Measurements from ENCODE around the gene LOXL1. TPM values are rescaled to one million over a fixed set of nuclear protein-coding genes. Genes with fewer than 3 reads are reported as not detected.

Gene LOXL1
- total and polyA plus RNA-seq, 10 of the 15 experiments (the other 5 are each of a cell fraction or from before 2014, with no cell fraction given): 0.07 to 0.15 TPM; not detected in 8

DNA sequence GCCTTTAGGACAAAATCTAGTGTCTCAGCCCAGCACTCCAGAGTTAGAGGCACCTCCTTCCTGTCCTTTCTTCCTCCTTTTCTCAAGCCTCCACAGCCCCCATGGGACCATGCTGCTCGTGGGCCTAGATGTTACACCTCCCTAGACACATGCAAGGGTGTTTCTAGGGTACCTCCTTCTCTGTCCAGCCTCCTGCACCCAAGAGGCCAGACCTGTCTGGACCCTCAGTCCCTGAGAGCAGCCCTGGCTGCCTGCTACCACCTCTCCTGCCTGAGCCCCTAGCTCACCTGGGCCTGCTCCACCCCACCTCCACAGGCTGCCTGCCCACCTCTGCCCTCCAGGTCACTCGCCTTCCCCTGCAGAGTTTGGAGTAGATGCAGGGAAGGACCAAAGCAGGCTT is 5.2 kb downstream of the LOXL1 start:
- FAIRE-seq (no peak), ATAC-seq (no peak), DNase-seq (ENCODE audit: low read depth, low spot score) (no peak)
- WGBS (ENCODE audit: insufficient coverage, insufficient replicate concordance, low lambda C conversion rate, missing lambda C conversion rate): 0% methylated on average over 2 of the region's 2 CpGs
- Histone ChIP-seq H3K4me3 (no peak overlapping the region), H3K4me1 (ENCODE audit: control insufficient read depth, insufficient read depth, low read length) (no peaks in the 10 kb centered on the region), H3K79me2 (ENCODE audit: control insufficient read depth, insufficient read depth, low read length) (no peaks in the 10 kb centered on the region), H2AFZ (ENCODE audit: control insufficient read depth, low read depth, low read length) (no peak overlapping the region), H3K27ac (ENCODE audit: control insufficient read depth, insufficient read depth) (no peak overlapping the region), H3K9me3 (replicated peaks; ENCODE audit: control insufficient read depth, insufficient read depth, low read length) (no peaks in the 10 kb centered on the region), H3K27me3 (replicated peaks in 1 of 2; ENCODE audit: control insufficient read depth in 2 of 2, insufficient read depth in 2 of 2, low read length in 1 of 2) (peaks cover 9 to 18% of the 10 kb centered on the region in 2 experiments), H3K4me2 (ENCODE audit: control insufficient read depth, insufficient read depth) (no peak overlapping the region), H3K9ac (ENCODE audit: control insufficient read depth, insufficient read depth, low read length) (no peak overlapping the region), H3K36me3 (ENCODE audit: control insufficient read depth in 2 of 2, insufficient read depth in 2 of 2, low read length in 1 of 2) (no peaks in the 10 kb centered on the region), H4K20me1 (ENCODE audit: control insufficient read depth, insufficient read depth) (no peaks in the 10 kb centered on the region)
- in situ Hi-C loops (cut with MboI): no loop called here
- BruUV-seq (replicated peaks): no TSS peak
- CTCF ChIA-PET: no interaction called here
- POLR2A ChIA-PET: interaction anchor here (0.6 kb wide), 1 partner anchor 74 kb away, joined by 3 read pairs; no protein-coding TSS in a partner anchor
- SMC1A ChIA-PET (ENCODE audit: uncharacterized antibody, unreplicated experiment): no interaction called here
- RAD21 ChIA-PET (ENCODE audit: unreplicated experiment): no interaction called here
- TF ChIP-seq MTA3 (IDR thresholded peaks at IDR 0.05; ENCODE audit: borderline replicate concordance, low read length): no peak
- TF ChIP-seq MTA2 (IDR thresholded peaks at IDR 0.05; ENCODE audit: low read depth): no peak
- TF ChIP-seq, protein P1, sequence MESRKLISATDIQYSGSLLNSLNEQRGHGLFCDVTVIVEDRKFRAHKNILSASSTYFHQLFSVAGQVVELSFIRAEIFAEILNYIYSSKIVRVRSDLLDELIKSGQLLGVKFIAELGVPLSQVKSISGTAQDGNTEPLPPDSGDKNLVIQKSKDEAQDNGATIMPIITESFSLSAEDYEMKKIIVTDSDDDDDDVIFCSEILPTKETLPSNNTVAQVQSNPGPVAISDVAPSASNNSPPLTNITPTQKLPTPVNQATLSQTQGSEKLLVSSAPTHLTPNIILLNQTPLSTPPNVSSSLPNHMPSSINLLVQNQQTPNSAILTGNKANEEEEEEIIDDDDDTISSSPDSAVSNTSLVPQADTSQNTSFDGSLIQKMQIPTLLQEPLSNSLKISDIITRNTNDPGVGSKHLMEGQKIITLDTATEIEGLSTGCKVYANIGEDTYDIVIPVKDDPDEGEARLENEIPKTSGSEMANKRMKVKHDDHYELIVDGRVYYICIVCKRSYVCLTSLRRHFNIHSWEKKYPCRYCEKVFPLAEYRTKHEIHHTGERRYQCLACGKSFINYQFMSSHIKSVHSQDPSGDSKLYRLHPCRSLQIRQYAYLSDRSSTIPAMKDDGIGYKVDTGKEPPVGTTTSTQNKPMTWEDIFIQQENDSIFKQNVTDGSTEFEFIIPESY (IDR thresholded peaks at IDR 0.05): no peak
- TF ChIP-seq SIN3A (IDR thresholded peaks at IDR 0.05; ENCODE audit: low read depth, low read length): no peak
- TF ChIP-seq RELA (IDR thresholded peaks at IDR 0.05; ENCODE audit: borderline replicate concordance, partially characterized antibody): no peak
- intact Hi-C loops (cut with micrococcal nuclease; ENCODE audit: unreplicated experiment): no loop called here
